ENCODE data around the gene SPTBN4. TPM values are rescaled to one million over a fixed set of nuclear protein-coding genes. Genes with fewer than 3 reads are reported as not detected.

The SPTBN4 gene
- total RNA-seq, 1 experiment from 2014 or later: 1.9 TPM

DNA sequence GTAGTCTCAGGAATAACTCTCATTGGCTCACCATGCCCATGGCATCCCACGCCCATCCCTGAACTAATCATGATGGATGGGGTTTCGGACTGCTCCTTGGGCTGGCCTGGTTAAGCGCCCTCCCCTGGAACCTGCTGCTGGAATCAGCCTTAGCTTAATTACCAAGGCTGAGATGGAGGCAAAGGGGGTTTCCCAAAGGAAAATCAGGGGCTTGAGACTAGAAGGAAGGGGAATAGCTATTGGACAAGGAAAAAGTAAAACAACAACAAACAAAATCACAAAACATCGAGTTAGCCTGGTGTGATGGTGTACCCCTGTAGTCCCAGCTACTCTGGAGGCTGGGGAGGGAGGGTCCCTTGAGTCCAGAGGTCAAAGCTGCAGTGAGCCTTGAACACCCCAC lies 84.2 kb downstream of the SPTBN4 start:
- DNase-seq (no peak), ATAC-seq (no peak)
- no TSS peak for BruUV-seq (replicated peaks)
- H3K4me3 ChIP-seq (ENCODE audit: low read length): no peak overlapping the region
- ChIA-PET POLR2A (ENCODE audit: unreplicated experiment) (no interaction called here), CTCF (no interaction called here)
- TF ChIP-seq, protein P1, sequence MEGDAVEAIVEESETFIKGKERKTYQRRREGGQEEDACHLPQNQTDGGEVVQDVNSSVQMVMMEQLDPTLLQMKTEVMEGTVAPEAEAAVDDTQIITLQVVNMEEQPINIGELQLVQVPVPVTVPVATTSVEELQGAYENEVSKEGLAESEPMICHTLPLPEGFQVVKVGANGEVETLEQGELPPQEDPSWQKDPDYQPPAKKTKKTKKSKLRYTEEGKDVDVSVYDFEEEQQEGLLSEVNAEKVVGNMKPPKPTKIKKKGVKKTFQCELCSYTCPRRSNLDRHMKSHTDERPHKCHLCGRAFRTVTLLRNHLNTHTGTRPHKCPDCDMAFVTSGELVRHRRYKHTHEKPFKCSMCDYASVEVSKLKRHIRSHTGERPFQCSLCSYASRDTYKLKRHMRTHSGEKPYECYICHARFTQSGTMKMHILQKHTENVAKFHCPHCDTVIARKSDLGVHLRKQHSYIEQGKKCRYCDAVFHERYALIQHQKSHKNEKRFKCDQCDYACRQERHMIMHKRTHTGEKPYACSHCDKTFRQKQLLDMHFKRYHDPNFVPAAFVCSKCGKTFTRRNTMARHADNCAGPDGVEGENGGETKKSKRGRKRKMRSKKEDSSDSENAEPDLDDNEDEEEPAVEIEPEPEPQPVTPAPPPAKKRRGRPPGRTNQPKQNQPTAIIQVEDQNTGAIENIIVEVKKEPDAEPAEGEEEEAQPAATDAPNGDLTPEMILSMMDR (conservative IDR thresholded peaks at IDR 0.05; ENCODE audit: low read depth, low read length): no peak
- TF ChIP-seq EZH2phosphoT487 (IDR thresholded peaks at IDR 0.05; ENCODE audit: borderline replicate concordance, low read length) (no peak), EZH2 (IDR thresholded peaks at IDR 0.05; ENCODE audit: low read length, unreplicated experiment) (no peak)
- no peak overlapping the region for H3K9ac ChIP-seq (ENCODE audit: low read length)
- H3K79me2 ChIP-seq (ENCODE audit: low read length): no peaks in the 10 kb centered on the region
- intact Hi-C loops (cut with micrococcal nuclease): no loop called here
- H3K4me1 ChIP-seq (ENCODE audit: insufficient read depth, low read length): no peaks in the 10 kb centered on the region; the same call in 1 of the 2 replicates
- H3F3A ChIP-seq (ENCODE audit: low read length, unreplicated experiment): no peaks in the 10 kb centered on the region
- no peak overlapping the region for H2AFZ ChIP-seq (ENCODE audit: low read length)
- no peak overlapping the region for H3K27ac ChIP-seq (ENCODE audit: low read length)
- no peaks in the 10 kb centered on the region for H4K20me1 ChIP-seq (ENCODE audit: low read length)
- H3K9me2 ChIP-seq (replicated peaks; ENCODE audit: low read length): no peaks in the 10 kb centered on the region
- no peaks in the 10 kb centered on the region for H3K36me3 ChIP-seq (ENCODE audit: low read depth, low read length)
- H3K27me3 ChIP-seq (ENCODE audit: low read length): no peaks in the 10 kb centered on the region
- no peak overlapping the region for H3K4me2 ChIP-seq (ENCODE audit: low read length)
- no peaks in the 10 kb centered on the region for H3K9me3 ChIP-seq (ENCODE audit: low read length)

DNA sequence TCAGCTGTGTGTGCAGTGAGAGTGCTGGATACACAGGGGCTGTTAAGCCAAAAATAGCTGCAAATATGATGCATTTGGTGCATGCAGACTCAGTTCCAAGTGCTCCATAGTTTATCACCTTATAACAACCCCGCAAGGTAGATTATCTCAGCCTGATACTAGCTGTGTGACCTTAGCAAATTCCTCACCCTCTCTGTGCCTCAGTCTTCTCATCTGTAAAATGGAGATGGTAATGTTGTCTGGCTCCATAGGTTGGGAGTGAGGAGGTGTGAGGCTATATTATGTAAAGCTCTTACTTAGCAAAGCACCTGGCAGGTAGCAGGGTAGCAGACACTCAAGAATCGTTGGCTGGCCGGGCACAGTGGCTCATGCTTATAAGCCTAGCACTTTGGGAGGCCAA lies 86.0 kb downstream of the SPTBN4 start:
- ChIA-PET CTCF (no interaction called here), POLR2A (ENCODE audit: unreplicated experiment) (no interaction called here)
- Histone ChIP-seq H3K4me2 (ENCODE audit: low read length) (no peak overlapping the region), H3K9me2 (replicated peaks; ENCODE audit: low read length) (no peaks in the 10 kb centered on the region), H3K36me3 (ENCODE audit: low read depth, low read length) (no peaks in the 10 kb centered on the region), H3K9ac (ENCODE audit: low read length) (no peak overlapping the region), H3K9me3 (ENCODE audit: low read length) (no peaks in the 10 kb centered on the region), H3F3A (ENCODE audit: low read length, unreplicated experiment) (no peaks in the 10 kb centered on the region), H3K4me3 (ENCODE audit: low read length) (no peak overlapping the region), H3K27ac (ENCODE audit: low read length) (no peak overlapping the region), H2AFZ (ENCODE audit: low read length) (no peak overlapping the region), H3K79me2 (ENCODE audit: low read length) (no peaks in the 10 kb centered on the region), H3K27me3 (ENCODE audit: low read length) (no peaks in the 10 kb centered on the region), H4K20me1 (ENCODE audit: low read length) (no peaks in the 10 kb centered on the region), H3K4me1 (ENCODE audit: insufficient read depth, low read length) (no peaks in the 10 kb centered on the region; the same call in 1 of the 2 replicates)
- ATAC-seq (no peak), DNase-seq (no peak)
- intact Hi-C loops (cut with micrococcal nuclease): no loop called here
- no peak for TF ChIP-seq EZH2 (IDR thresholded peaks at IDR 0.05; ENCODE audit: low read length, unreplicated experiment)
- TF ChIP-seq EZH2phosphoT487 (IDR thresholded peaks at IDR 0.05; ENCODE audit: borderline replicate concordance, low read length): no peak
- TF ChIP-seq, protein P1 (conservative IDR thresholded peaks at IDR 0.05; ENCODE audit: low read depth, low read length): no peak
- no TSS peak for BruUV-seq (replicated peaks)

DNA sequence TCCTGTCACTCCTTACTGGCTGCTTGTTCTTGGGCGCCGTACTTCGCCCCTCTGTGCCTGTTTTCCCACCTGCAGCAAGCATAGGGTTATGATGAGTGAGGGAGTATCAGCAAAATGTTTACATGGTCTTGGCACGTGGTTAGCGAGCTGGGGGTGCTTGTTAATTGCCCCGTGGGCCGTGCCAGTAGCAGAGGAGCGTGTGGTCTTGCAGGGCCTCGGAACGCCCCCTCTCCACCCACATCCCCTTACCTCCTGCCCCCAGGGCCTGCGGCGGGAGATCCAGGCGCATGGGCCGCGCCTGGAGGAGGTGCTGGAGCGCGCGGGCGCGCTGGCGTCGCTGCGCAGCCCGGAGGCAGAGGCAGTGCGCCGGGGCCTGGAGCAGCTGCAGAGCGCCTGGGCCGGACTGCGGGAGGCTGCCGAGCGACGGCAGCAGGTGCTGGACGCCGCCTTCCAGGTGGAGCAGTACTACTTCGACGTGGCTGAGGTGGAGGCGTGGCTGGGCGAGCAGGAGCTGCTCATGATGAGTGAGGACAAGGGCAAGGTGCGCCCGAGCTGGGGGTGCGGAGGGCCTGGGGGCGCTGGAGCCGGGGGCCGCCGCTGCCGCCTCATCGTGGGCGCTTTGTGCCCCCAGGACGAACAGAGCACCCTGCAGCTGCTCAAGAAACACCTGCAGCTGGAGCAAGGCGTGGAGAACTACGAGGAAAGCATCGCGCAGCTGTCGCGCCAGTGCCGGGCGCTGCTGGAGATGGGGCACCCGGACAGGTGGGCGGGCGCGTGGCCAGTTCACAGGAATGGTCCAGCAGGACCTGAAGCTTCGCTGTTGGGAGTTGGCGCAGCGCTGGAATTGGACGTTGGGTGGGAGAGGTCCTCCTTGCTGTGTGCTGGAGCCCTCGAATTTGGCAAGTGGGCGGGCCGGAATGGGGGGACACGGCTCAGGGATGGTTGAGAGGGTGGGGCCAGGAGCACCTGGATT lies 87.4 kb downstream of the SPTBN4 start:
- ChIA-PET CTCF (no interaction called here), POLR2A (ENCODE audit: unreplicated experiment) (no interaction called here)
- TF ChIP-seq EZH2 (IDR thresholded peaks at IDR 0.05; ENCODE audit: low read length, unreplicated experiment) (no peak), EZH2phosphoT487 (IDR thresholded peaks at IDR 0.05; ENCODE audit: borderline replicate concordance, low read length) (no peak)
- TF ChIP-seq, protein P1 (conservative IDR thresholded peaks at IDR 0.05; ENCODE audit: low read depth, low read length): no peak
- Histone ChIP-seq H3K4me2 (ENCODE audit: low read length) (no peak overlapping the region), H2AFZ (ENCODE audit: low read length) (no peak overlapping the region), H3K9me3 (ENCODE audit: low read length) (no peaks in the 10 kb centered on the region), H3K4me3 (ENCODE audit: low read length) (no peak overlapping the region), H3K27me3 (ENCODE audit: low read length) (no peaks in the 10 kb centered on the region), H3K79me2 (ENCODE audit: low read length) (no peaks in the 10 kb centered on the region), H3K9ac (ENCODE audit: low read length) (no peak overlapping the region), H3K9me2 (replicated peaks; ENCODE audit: low read length) (no peaks in the 10 kb centered on the region), H4K20me1 (ENCODE audit: low read length) (no peaks in the 10 kb centered on the region), H3K36me3 (ENCODE audit: low read depth, low read length) (no peaks in the 10 kb centered on the region), H3K4me1 (ENCODE audit: insufficient read depth, low read length) (no peaks in the 10 kb centered on the region), H3F3A (ENCODE audit: low read length, unreplicated experiment) (no peaks in the 10 kb centered on the region), H3K27ac (ENCODE audit: low read length) (no peak overlapping the region)
- DNase-seq: no peak
- ATAC-seq: no peak
- no TSS peak for BruUV-seq (replicated peaks)
- intact Hi-C loops (cut with micrococcal nuclease): no loop called here
